Panc1 (cell line): ENCODE data around the gene PABPN1. TPM values are rescaled to one million over a fixed set of nuclear protein-coding genes. Genes with fewer than 3 reads are reported as not detected.

ENCODE experiments used
- ATAC-seq: fragments of 200-7000 bp; cut with Tn5 transposase; 2 replicates; pipeline ENCODE4 v1.9.1; 2020; ENCODE audit warnings: mild to moderate bottlenecking, moderate library complexity
- BruUV-seq: library from RNA; stranded (reverse); fragments of 400-500 nt; replicated peaks from 2 replicates; lab custom pipeline; 2021; lab: Mats Ljungman, UMichigan
- CTCF ChIA-PET: fragments of 300-600 bp; sonication (Branson Sonifier 250); formaldehyde crosslinking; loops from one replicate; lab custom pipeline; 2022; ENCODE audit warnings: antibody characterized with exemption; lab: Charles Lee
- POLR2A ChIA-PET: fragments of 300-600 bp; sonication (Branson Sonifier 250); formaldehyde crosslinking; loops from one replicate; lab custom pipeline; 2022; ENCODE audit warnings: antibody characterized with exemption; lab: Charles Lee
- DNase-seq: peaks from one replicate; pipeline ENCODE4 v3.0.0-alpha.2; 2010; ENCODE audit warnings: low read depth, low spot score
- H3K27ac ChIP-seq: 2 replicates; pipeline ENCODE4 v1.5.1; 2011; ENCODE audit warnings: mild to moderate bottlenecking, low read length, inconsistent platforms
- H3K27me3 ChIP-seq: fragments of 200-500 bp; sonication (Bioruptor generic); 2 replicates; pipeline ENCODE4 v1.6.0; 2014; ENCODE audit warnings: low read length, inconsistent platforms; ENCODE audit not compliant: control insufficient read depth, insufficient read depth
- H3K36me3 ChIP-seq: fragments of 200-500 bp; sonication (Bioruptor generic); 2 replicates; pipeline ENCODE4 v1.5.1; 2014; ENCODE audit warnings: inconsistent platforms, mild to moderate bottlenecking, low read length, moderate library complexity; ENCODE audit not compliant: control insufficient read depth, insufficient read depth
- H3K4me1 ChIP-seq: 2 replicates; pipeline ENCODE4 v1.5.1; 2011; ENCODE audit warnings: inconsistent platforms, mild to moderate bottlenecking, low read length, moderate library complexity; ENCODE audit not compliant: control insufficient read depth, insufficient read depth
- H3K4me3 ChIP-seq, 2 experiments: 2 replicates each; pipeline ENCODE4 v1.5.1; 2011 to 2012; ENCODE audit warnings: low read depth in 2 of 2, low read length in 2 of 2, mild to moderate bottlenecking in 2 of 2, inconsistent platforms in 1 of 2, moderate library complexity in 1 of 2
- H3K9me3 ChIP-seq: fragments of 200-500 bp; sonication (Bioruptor generic); 2 replicates; pipeline ENCODE4 v1.5.1; 2014; ENCODE audit warnings: low read depth, mild to moderate bottlenecking, inconsistent platforms, low read length, moderate library complexity; ENCODE audit not compliant: control insufficient read depth, insufficient read depth
- CTCF ChIP-seq: fragments of 450-650 bp; IDR thresholded peaks from 2 replicates; pipeline ENCODE4 v1.5.1; 2017; ENCODE audit warnings: mild to moderate bottlenecking
- POLR2AphosphoS5 ChIP-seq: IDR thresholded peaks from 2 replicates; pipeline ENCODE4 v1.6.1; 2012; ENCODE audit warnings: mild to moderate bottlenecking, low read depth, low read length, moderate library complexity
- REST ChIP-seq, 2 experiments: IDR thresholded peaks; 2 replicates each; pipeline ENCODE4 v1.6.1; 2011 to 2012; ENCODE audit warnings: low read depth in 2 of 2, control low read depth in 1 of 2, low read length in 1 of 2, mild to moderate bottlenecking in 1 of 2, moderate library complexity in 1 of 2; ENCODE audit not compliant: insufficient read depth in 1 of 2
- SIN3A ChIP-seq: IDR thresholded peaks from 2 replicates; pipeline ENCODE4 v1.6.1; 2012; ENCODE audit warnings: low read depth, mild to moderate bottlenecking, low read length, moderate library complexity, borderline replicate concordance; ENCODE audit not compliant: insufficient read depth
- TCF7L2 ChIP-seq: IDR thresholded peaks from 2 replicates; pipeline ENCODE4 v1.6.1; 2011; ENCODE audit warnings: mild to moderate bottlenecking, low read depth, low read length, inconsistent platforms
- in situ Hi-C: cut with HindIII; loops from 2 replicates; pipeline ENCODE4 v1.10.0; 2016; ENCODE audit warnings: low sequenced_read_pairs, low pct_unique_long_range_greater_than_20kb
- intact Hi-C: fragments of 100-400 bp; cut with micrococcal nuclease; formaldehyde crosslinking; loops from one replicate; pipeline ENCODE4 v1.10.0; 2022; ENCODE audit not compliant: unreplicated experiment
- total RNA-seq: library from RNA; stranded (reverse); gene quantifications from one replicate; pipeline ENCODE4 v1.2.1, GENCODE V29; 2021; ENCODE audit not compliant: unreplicated experiment

The PABPN1 gene
- total RNA-seq, 1 experiment from 2014 or later: 159 TPM

DNA sequence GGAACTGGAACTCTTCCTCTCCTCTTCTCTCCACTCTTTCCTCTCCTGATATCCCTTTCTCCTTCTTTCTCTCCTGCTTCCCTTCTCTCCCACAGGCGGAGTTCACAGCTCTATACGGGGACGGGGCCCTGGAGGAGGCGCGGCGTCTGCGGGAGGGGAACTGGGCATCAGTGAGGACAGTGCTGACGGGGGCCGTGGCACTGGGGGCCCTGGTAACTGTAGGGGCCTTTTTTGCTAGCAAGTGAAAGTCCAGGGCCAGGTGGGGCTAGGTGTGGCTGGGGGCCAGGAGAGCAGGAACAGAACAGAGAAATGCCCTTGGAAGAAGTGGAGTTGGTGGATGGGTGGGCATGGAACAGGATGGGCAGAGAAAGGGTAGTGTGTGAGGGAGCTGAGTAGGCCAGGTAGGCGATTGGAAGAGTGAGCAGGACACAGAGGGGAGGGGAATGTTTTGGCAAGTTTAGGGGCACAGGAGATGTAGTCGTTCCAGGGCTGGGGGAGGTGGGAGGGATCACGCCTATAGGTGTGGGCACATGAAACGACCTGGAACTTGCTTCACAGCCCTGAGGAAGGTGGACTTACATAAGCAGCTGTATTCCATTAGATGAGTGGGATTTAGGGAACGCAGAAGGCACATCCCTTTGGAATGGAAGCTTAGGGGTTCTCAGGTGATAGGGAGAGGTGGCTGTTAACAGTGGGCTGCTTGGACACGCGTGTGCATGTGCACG, 12.4 kb upstream of the PABPN1 start:
- ATAC-seq: no peak
- ChIA-PET POLR2A (no interaction called here), CTCF (no interaction called here)
- Histone ChIP-seq H3K27me3 (no peaks in the 10 kb centered on the region), H3K4me1 (peaks cover 16% of the 10 kb centered on the region), H3K27ac (no peak overlapping the region), H3K36me3 (peaks cover 5% of the 10 kb centered on the region), H3K9me3 (no peaks in the 10 kb centered on the region), H3K4me3 (no peak overlapping the region)
- no peak for DNase-seq
- no peak for TF ChIP-seq TCF7L2
- TF ChIP-seq SIN3A: no peak
- TF ChIP-seq CTCF: no peak
- no peak for TF ChIP-seq REST (IDR thresholded peaks at IDR 0.05; ENCODE audit: insufficient read depth in 1 of 2, low read depth in 2 of 2, low read length in 1 of 2)
- no peak for TF ChIP-seq POLR2AphosphoS5
- in situ Hi-C loops (no loop called here), intact Hi-C loops (no loop called here)
- BruUV-seq: TSS peak; percentile 47

GRCh38 chr14:23310546-23310945, 10.7 kb upstream of the PABPN1 start:
- intact Hi-C loops (no loop called here), in situ Hi-C loops (no loop called here)
- POLR2A ChIA-PET: no interaction called here
- Histone ChIP-seq H3K27me3 (no peaks in the 10 kb centered on the region), H3K36me3 (peaks cover 5% of the 10 kb centered on the region), H3K4me3 (no peak overlapping the region), H3K4me1 (peaks cover 16% of the 10 kb centered on the region), H3K9me3 (no peaks in the 10 kb centered on the region), H3K27ac (no peak overlapping the region)
- TF ChIP-seq TCF7L2 (no peak), SIN3A (no peak), POLR2AphosphoS5 (no peak), CTCF (no peak), REST (IDR thresholded peaks at IDR 0.05; ENCODE audit: insufficient read depth in 1 of 2, low read depth in 2 of 2, low read length in 1 of 2) (no peak)
- DNase-seq (no peak), ATAC-seq (no peak)
- no TSS peak for BruUV-seq
- CTCF ChIA-PET: no interaction called here
